HEK293T (cell line): ENCODE results near the gene APLNR.

Experiments
- FOXA1 ChIP-seq: fragments of 450-650 bp; IDR thresholded peaks from 2 replicates; pipeline ENCODE4 v1.6.1; 2016; ENCODE audit warnings: mild to moderate bottlenecking
- SP1 ChIP-seq: fragments of 450-650 bp; IDR thresholded peaks from 2 replicates; pipeline ENCODE4 v1.6.1; 2017

DNA sequence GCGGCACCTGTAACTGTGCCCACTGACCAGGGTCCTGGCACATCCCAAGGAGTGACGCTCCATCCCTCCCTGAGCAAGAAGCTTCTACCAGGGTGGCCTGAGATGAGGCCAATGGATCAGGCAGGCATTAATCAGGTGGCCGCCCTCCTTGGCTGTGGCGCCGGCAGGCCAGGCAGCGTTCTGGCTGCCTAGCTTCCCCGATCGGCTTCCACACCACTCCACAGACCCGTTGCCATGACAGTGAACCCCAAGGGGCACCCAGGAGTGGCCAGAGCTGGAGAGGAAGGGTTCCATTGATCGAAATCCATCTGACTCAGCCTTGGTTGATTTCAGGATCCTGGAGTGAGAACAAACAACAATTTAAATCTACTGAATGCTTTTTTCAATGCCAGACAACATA, 34.8 kb downstream of the APLNR start:
- TF ChIP-seq SP1 (no peak), FOXA1 (no peak)
